Thyroid gland (tissue), 4 donors: ENCODE data around the gene GNPDA1. TPM values are rescaled to one million over a fixed set of nuclear protein-coding genes. Genes with fewer than 3 reads are reported as not detected.

Source experiments
- DNase-seq, 2 donors: peaks; one replicate each; pipeline ENCODE4 v3.0.0-alpha.2; 2019
- H3K27ac ChIP-seq, 3 donors: fragments of 200-600 bp; sonication (generic); 1 replicate in 2 of 3; 2 replicates in 1 of 3; pipeline ENCODE4 v1.5.1; 2016 to 2019; ENCODE audit warnings: mild to moderate bottlenecking in 1 of 3, moderate library complexity in 1 of 3
- H3K27me3 ChIP-seq: fragments of 200-600 bp; sonication (generic); one replicate; pipeline ENCODE4 v1.5.1; 2019
- H3K36me3 ChIP-seq, 2 donors: fragments of 200-600 bp; sonication (generic); one replicate each; pipeline ENCODE4 v1.5.1; 2016 to 2019
- H3K4me1 ChIP-seq, 2 donors: fragments of 200-600 bp; sonication (generic); one replicate each; pipeline ENCODE4 v1.5.1; 2017 to 2019
- H3K4me3 ChIP-seq, 3 donors: fragments of 200-600 bp; sonication (generic); replicated peaks in 1 of 3; 1 replicate in 2 of 3; 2 replicates in 1 of 3; pipeline ENCODE4 v1.5.1; 2016; ENCODE audit warnings: mild to moderate bottlenecking in 1 of 3
- H3K9me3 ChIP-seq: fragments of 200-600 bp; sonication (generic); one replicate; pipeline ENCODE4 v1.5.1; 2017
- CTCF ChIP-seq, 6 experiments: fragments of 200-600 bp in 3 of 6; fragments of 450-650 bp in 3 of 6; sonication (generic) in 3 of 6; IDR thresholded peaks; one replicate each; pipeline ENCODE4 v1.5.1; 2016 to 2019; ENCODE audit warnings: antibody characterized with exemption in 6 of 6, mild to moderate bottlenecking in 2 of 6, inconsistent platforms in 1 of 6, moderate library complexity in 1 of 6
- POLR2A ChIP-seq, 2 donors: fragments of 450-650 bp; IDR thresholded peaks; one replicate each; pipeline ENCODE4 v1.6.1; 2017; ENCODE audit warnings: antibody characterized with exemption in 2 of 2, mild to moderate bottlenecking in 2 of 2, moderate library complexity in 1 of 2
- WGBS, 2 donors: methylation state at CpG; one replicate each; pipeline ENCODE4 v1.1.5; 2017; 5-methylcytosine and 5-hydroxymethylcytosine counted together
- intact Hi-C: fragments of 100-400 bp; cut with DNase I; formaldehyde crosslinking; loops from one replicate; pipeline ENCODE4 v1.15.1; 2023
- total RNA-seq, 4 donors: library from RNA; depleted of rRNA; stranded (reverse); fragments of >200 nt; gene quantifications; one replicate each; pipeline ENCODE4 v1.2.3, GENCODE V29; 2016

GNPDA1 gene
- total RNA-seq, 4 donors from 2014 or later, result 28.8 to 56.3 (median 45.8) TPM

DNA sequence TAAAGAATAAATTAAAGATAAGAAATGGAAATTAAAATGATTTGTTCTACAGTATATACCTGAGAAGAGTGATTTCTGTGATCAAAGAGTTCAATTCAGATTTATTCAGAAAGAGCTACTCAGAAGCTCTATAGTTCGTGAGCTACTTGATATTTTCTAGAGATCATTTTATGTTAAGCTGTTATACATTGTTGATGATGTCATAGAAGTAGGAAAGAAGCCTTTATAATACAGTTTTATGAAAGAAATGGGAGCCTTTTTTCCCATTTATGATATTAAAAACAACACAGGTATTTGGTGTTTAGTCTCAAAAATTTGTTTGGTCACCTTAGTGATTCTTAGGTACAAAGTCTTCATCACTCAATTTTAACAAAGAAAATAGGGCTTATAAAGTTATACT is 23.1 kb downstream of the GNPDA1 start:
- no peaks in the 10 kb centered on the region for H3K27me3 ChIP-seq
- H3K9me3 ChIP-seq, result no peaks in the 10 kb centered on the region
- H3K4me3 ChIP-seq, result no peak overlapping the region
- H3K36me3 ChIP-seq, result peaks cover 21 to 33% of the 10 kb centered on the region in 2 donors
- intact Hi-C loops, result loop anchor here (5.0 kb wide), 2 partner anchors 153 to 563 kb away; no protein-coding TSS in a partner anchor
- 2 to 44% methylated on average over 1 of the region's 1 CpG for WGBS, 2 donors
- H3K4me1 ChIP-seq, result peaks cover 7 to 10% of the 10 kb centered on the region in 2 donors
- no peak for DNase-seq
- TF ChIP-seq POLR2A (IDR thresholded peaks at IDR 0.05), result no peak
- no peak for TF ChIP-seq CTCF (IDR thresholded peaks at IDR 0.05)
- no peak overlapping the region for H3K27ac ChIP-seq

GRCh38 chr5:141986072-141986471 is 26.8 kb downstream of the GNPDA1 start:
- Histone ChIP-seq H3K36me3 (peaks cover 50 to 54% of the 10 kb centered on the region in 2 donors), H3K27ac (no peak overlapping the region), H3K4me1 (no peaks in the 10 kb centered on the region), H3K27me3 (no peaks in the 10 kb centered on the region), H3K9me3 (no peaks in the 10 kb centered on the region), H3K4me3 (no peak overlapping the region)
- TF ChIP-seq POLR2A (IDR thresholded peaks at IDR 0.05) (no peak), CTCF (IDR thresholded peaks at IDR 0.05) (no peak)
- DNase-seq, result no peak
- intact Hi-C loops, result no loop called here

- no peak overlapping the region for H3K27ac ChIP-seq
- H3K36me3 ChIP-seq, result peaks cover 68 to 76% of the 10 kb centered on the region in 2 donors
- DNase-seq, result no peak
- TF ChIP-seq CTCF (IDR thresholded peaks at IDR 0.05) (no peak), POLR2A (IDR thresholded peaks at IDR 0.05) (no peak)
- H3K4me3 ChIP-seq, result no peak overlapping the region
- H3K9me3 ChIP-seq, result no peaks in the 10 kb centered on the region
- no peaks in the 10 kb centered on the region for H3K27me3 ChIP-seq
- H3K4me1 ChIP-seq, result no peaks in the 10 kb centered on the region
- 50 to 76% methylated on average over 2 of the region's 2 CpGs for WGBS, 2 donors
- intact Hi-C loops, result no loop called here
Measured at GRCh38 chr5:141982626-141983025, 30.2 kb downstream of the GNPDA1 start.

DNA sequence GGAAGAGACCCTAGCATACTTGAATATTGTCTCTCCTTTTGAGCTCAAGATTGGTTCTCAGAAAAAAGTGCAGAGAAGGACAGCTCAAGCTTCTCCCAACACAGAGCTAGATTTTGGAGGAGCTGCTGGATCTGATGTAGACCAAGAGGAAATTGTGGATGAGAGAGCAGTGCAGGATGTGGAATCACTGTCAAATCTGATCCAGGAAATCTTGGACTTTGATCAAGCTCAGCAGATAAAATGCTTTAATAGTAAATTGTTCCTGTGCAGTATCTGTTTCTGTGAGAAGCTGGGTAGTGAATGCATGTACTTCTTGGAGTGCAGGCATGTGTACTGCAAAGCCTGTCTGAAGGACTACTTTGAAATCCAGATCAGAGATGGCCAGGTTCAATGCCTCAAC is 34.4 kb downstream of the GNPDA1 start:
- intact Hi-C loops, result no loop called here
- Histone ChIP-seq H3K27me3 (no peaks in the 10 kb centered on the region), H3K4me1 (peaks cover 0 to 7% of the 10 kb centered on the region in 2 donors), H3K36me3 (peaks cover 41 to 55% of the 10 kb centered on the region in 2 donors), H3K9me3 (no peaks in the 10 kb centered on the region), H3K27ac (no peak overlapping the region), H3K4me3 (no peak overlapping the region)
- TF ChIP-seq POLR2A (IDR thresholded peaks at IDR 0.05) (no peak), CTCF (IDR thresholded peaks at IDR 0.05) (no peak)
- no peak for DNase-seq

DNA sequence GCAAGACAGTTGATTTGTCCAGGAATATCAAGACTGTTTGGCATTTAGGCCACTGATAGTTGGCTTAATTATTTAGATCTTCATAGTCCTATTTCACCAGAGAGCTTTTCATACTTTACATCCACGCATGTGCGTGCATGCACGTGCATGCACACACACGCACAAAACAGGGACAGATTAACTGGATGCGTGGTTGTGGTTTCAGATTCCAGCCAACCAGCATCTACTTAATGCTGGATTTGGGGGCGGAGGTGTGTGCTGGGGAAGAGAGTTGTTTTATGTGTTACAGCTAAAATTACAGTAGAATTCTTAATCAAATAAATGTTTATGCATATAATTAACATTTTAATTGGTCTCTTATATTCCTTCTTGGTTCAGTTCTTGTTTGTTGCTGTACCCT is 36.7 kb downstream of the GNPDA1 start:
- intact Hi-C loops, result no loop called here
- peaks cover 0 to 7% of the 10 kb centered on the region in 2 donors for H3K4me1 ChIP-seq
- no peaks in the 10 kb centered on the region for H3K9me3 ChIP-seq
- TF ChIP-seq POLR2A (IDR thresholded peaks at IDR 0.05) (no peak), CTCF (IDR thresholded peaks at IDR 0.05) (no peak)
- no peak overlapping the region for H3K27ac ChIP-seq
- 94 to 96% methylated on average over 6 of the region's 6 CpGs for WGBS, 2 donors
- no peaks in the 10 kb centered on the region for H3K27me3 ChIP-seq
- H3K4me3 ChIP-seq, result no peak overlapping the region
- H3K36me3 ChIP-seq, result peaks cover 26 to 46% of the 10 kb centered on the region in 2 donors
- DNase-seq, result no peak
